Measurements from ENCODE around the gene ADD3.
A peak's percentile ranks its signal among the peaks of the same experiment; 100 is the strongest.

The ADD3 gene

GRCh38 chr10:110067960-110068770 lies 60.4 kb downstream of the ADD3 start:
- DNase-seq (ENCODE audit: low spot score) = no peak

GRCh38 chr10:110068780-110069179 lies 61.0 kb downstream of the ADD3 start:
- no peak for DNase-seq (ENCODE audit: low spot score)

- DNase-seq (ENCODE audit: low spot score) = no peak
Measured at GRCh38 chr10:110069502-110069982, 61.8 kb downstream of the ADD3 start.

GRCh38 chr10:110073896-110074295 lies 66.1 kb downstream of the ADD3 start:
- no peak for DNase-seq (ENCODE audit: low spot score)

GRCh38 chr10:110074298-110074697 lies 66.5 kb downstream of the ADD3 start:
- no peak for DNase-seq (ENCODE audit: low spot score)

- no peak for DNase-seq (ENCODE audit: low spot score)
Measured at GRCh38 chr10:110074758-110075671, 67.2 kb downstream of the ADD3 start.

GRCh38 chr10:110075686-110076085 lies 67.9 kb downstream of the ADD3 start:
- no peak for DNase-seq (ENCODE audit: low spot score)

GRCh38 chr10:110076559-110077318 lies 69.0 kb downstream of the ADD3 start:
- DNase-seq (ENCODE audit: low spot score) = peak; percentile 57

GRCh38 chr10:110077436-110078130 lies 69.8 kb downstream of the ADD3 start:
- DNase-seq (ENCODE audit: low spot score) = peak; percentile 89

GRCh38 chr10:110078317-110078716 lies 70.5 kb downstream of the ADD3 start:
- DNase-seq (ENCODE audit: low spot score) = no peak

GRCh38 chr10:110081911-110082310 lies 74.1 kb downstream of the ADD3 start:
- DNase-seq (ENCODE audit: low spot score) = peak; percentile 78

- DNase-seq (ENCODE audit: low spot score) = no peak
Measured at GRCh38 chr10:110083884-110084283, 76.1 kb downstream of the ADD3 start.

GRCh38 chr10:110087682-110088081 lies 79.9 kb downstream of the ADD3 start:
- DNase-seq (ENCODE audit: low spot score) = no peak

- DNase-seq (ENCODE audit: low spot score) = no peak
Measured at GRCh38 chr10:110088367-110089104, 80.8 kb downstream of the ADD3 start.

GRCh38 chr10:110091830-110092229 lies 84.0 kb downstream of the ADD3 start:
- no peak for DNase-seq (ENCODE audit: low spot score)

GRCh38 chr10:110093722-110094121 lies 85.9 kb downstream of the ADD3 start:
- no peak for DNase-seq (ENCODE audit: low spot score)

GRCh38 chr10:110094786-110095185 lies 87.0 kb downstream of the ADD3 start:
- DNase-seq (ENCODE audit: low spot score) = no peak

- no peak for DNase-seq (ENCODE audit: low spot score)
Measured at GRCh38 chr10:110101464-110102144, 93.8 kb downstream of the ADD3 start.

- no peak for DNase-seq (ENCODE audit: low spot score)
Measured at GRCh38 chr10:110103921-110104461, 96.2 kb downstream of the ADD3 start.

- no peak for DNase-seq (ENCODE audit: low spot score)
Measured at GRCh38 chr10:110105873-110106272, 98.1 kb downstream of the ADD3 start.

Measured in putamen (tissue), 1 donor.